Osteoblast (primary cell): ENCODE measurements around the gene ACOT8. TPM values are rescaled to one million over a fixed set of nuclear protein-coding genes. Genes with fewer than 3 reads are reported as not detected.
A peak's percentile ranks its signal among the peaks of the same experiment; 100 is the strongest.

Source experiments
- DNase-seq: peaks from one replicate; pipeline ENCODE4 v3.0.0; 2011; ENCODE audit warnings: low spot score, mixed read lengths; ENCODE audit not compliant: insufficient read length; ENCODE audit errors: missing footprints
- H2AFZ ChIP-seq: 2 replicates; pipeline ENCODE4 v1.6.0; 2011; ENCODE audit warnings: mild to moderate bottlenecking, low read length
- H3K27ac ChIP-seq: 2 replicates; pipeline ENCODE4 v1.5.1; 2011; ENCODE audit warnings: mild to moderate bottlenecking, low read depth, low read length, moderate library complexity
- H3K27me3 ChIP-seq: 2 replicates; pipeline ENCODE4 v1.6.0; 2012; ENCODE audit warnings: mild to moderate bottlenecking, control low read depth, inconsistent platforms, low read length, moderate library complexity; ENCODE audit not compliant: insufficient read depth
- H3K36me3 ChIP-seq: 2 replicates; pipeline ENCODE4 v1.5.1; 2011; ENCODE audit warnings: mild to moderate bottlenecking, low read length, control low read depth, moderate library complexity; ENCODE audit not compliant: insufficient read depth
- H3K4me1 ChIP-seq: 2 replicates; pipeline ENCODE4 v1.5.1; 2011; ENCODE audit warnings: mild to moderate bottlenecking, low read length, control low read depth, moderate library complexity; ENCODE audit not compliant: insufficient read depth
- H3K4me2 ChIP-seq: 2 replicates; pipeline ENCODE4 v1.6.0; 2011; ENCODE audit warnings: mild to moderate bottlenecking, low read length; ENCODE audit not compliant: insufficient read depth
- H3K4me3 ChIP-seq: fragments of 200-600 bp; sonication (generic); 3 replicates; pipeline ENCODE4 v1.5.1; 2012; ENCODE audit warnings: mild to moderate bottlenecking, low read length, inconsistent platforms; ENCODE audit not compliant: insufficient read depth
- H3K79me2 ChIP-seq: 2 replicates; pipeline ENCODE4 v1.6.0; 2012; ENCODE audit warnings: mild to moderate bottlenecking, low read length, control low read depth, inconsistent platforms; ENCODE audit not compliant: insufficient read depth
- H3K9me3 ChIP-seq: 2 replicates; pipeline ENCODE4 v1.5.1; 2011; ENCODE audit warnings: low read depth, low read length, control low read depth
- H4K20me1 ChIP-seq: 2 replicates; pipeline ENCODE4 v1.6.0; 2012; ENCODE audit warnings: mild to moderate bottlenecking, low read length, control low read depth; ENCODE audit not compliant: insufficient read depth
- total RNA-seq: library from RNA; depleted of rRNA; stranded (reverse); fragments of >200 nt; gene quantifications from 2 replicates; pipeline ENCODE4 v1.2.3, GENCODE V29; 2012
- TF ChIP-seq, protein P1 (sequence below): IDR thresholded peaks from 2 replicates; pipeline ENCODE4 v1.5.1; 2011; ENCODE audit warnings: mild to moderate bottlenecking, low read depth, low read length, moderate library complexity; ENCODE audit errors: extremely low read depth

The ACOT8 gene
- total RNA-seq = 29.8 and 31.8 TPM in 2 replicates

- H3K27ac ChIP-seq = peak within 1 kb of the TSS; percentile 63
- H3K9me3 ChIP-seq = no peaks in the 10 kb centered on the region
- DNase-seq = peak; percentile 100
- H3K4me1 ChIP-seq = peaks cover 27% of the 10 kb centered on the region
- H3K79me2 ChIP-seq = peaks cover 35% of the 10 kb centered on the region
- no peaks in the 10 kb centered on the region for H3K27me3 ChIP-seq
- TF ChIP-seq, protein P1, sequence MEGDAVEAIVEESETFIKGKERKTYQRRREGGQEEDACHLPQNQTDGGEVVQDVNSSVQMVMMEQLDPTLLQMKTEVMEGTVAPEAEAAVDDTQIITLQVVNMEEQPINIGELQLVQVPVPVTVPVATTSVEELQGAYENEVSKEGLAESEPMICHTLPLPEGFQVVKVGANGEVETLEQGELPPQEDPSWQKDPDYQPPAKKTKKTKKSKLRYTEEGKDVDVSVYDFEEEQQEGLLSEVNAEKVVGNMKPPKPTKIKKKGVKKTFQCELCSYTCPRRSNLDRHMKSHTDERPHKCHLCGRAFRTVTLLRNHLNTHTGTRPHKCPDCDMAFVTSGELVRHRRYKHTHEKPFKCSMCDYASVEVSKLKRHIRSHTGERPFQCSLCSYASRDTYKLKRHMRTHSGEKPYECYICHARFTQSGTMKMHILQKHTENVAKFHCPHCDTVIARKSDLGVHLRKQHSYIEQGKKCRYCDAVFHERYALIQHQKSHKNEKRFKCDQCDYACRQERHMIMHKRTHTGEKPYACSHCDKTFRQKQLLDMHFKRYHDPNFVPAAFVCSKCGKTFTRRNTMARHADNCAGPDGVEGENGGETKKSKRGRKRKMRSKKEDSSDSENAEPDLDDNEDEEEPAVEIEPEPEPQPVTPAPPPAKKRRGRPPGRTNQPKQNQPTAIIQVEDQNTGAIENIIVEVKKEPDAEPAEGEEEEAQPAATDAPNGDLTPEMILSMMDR = no peak
- H4K20me1 ChIP-seq = peaks cover 7% of the 10 kb centered on the region
- H3K4me2 ChIP-seq = peak within 1 kb of the TSS; percentile 99
- peak within 1 kb of the TSS; percentile 95 for H2AFZ ChIP-seq
- H3K4me3 ChIP-seq = peak within 1 kb of the TSS; percentile 86
- H3K36me3 ChIP-seq = peaks cover 8% of the 10 kb centered on the region
Measured at GRCh38 chr20:45857114-45857881, at the start of gene ACOT8, which contains the start of gene ZSWIM3. Gene ACOT8, minus strand, starts transcription at chr20:45857392. Its CDS starts 77 bp downstream, at chr20:45857315. Gene ZSWIM3, plus strand, starts transcription at chr20:45857614. Its CDS starts 212 bp downstream, at chr20:45857826.

GRCh38 chr20:45905505-45906079 lies 48.4 kb upstream of the ACOT8 start:
- TF ChIP-seq, protein P1 = no peak
- DNase-seq = peak; percentile 97
- Histone ChIP-seq H3K79me2 (no peaks in the 10 kb centered on the region), H3K9me3 (no peaks in the 10 kb centered on the region), H3K4me1 (peaks cover 11% of the 10 kb centered on the region), H3K36me3 (no peaks in the 10 kb centered on the region), H3K4me3 (no peak overlapping the region), H2AFZ (no peak overlapping the region), H3K27ac (peak overlapping the region; percentile 70), H3K27me3 (no peaks in the 10 kb centered on the region), H3K4me2 (no peak overlapping the region), H4K20me1 (no peaks in the 10 kb centered on the region)

- Histone ChIP-seq H3K79me2 (no peaks in the 10 kb centered on the region), H3K4me1 (peaks cover 11% of the 10 kb centered on the region), H3K27ac (peak overlapping the region; percentile 70), H4K20me1 (no peaks in the 10 kb centered on the region), H2AFZ (no peak overlapping the region), H3K4me2 (no peak overlapping the region), H3K36me3 (no peaks in the 10 kb centered on the region), H3K4me3 (no peak overlapping the region), H3K27me3 (no peaks in the 10 kb centered on the region), H3K9me3 (no peaks in the 10 kb centered on the region)
- TF ChIP-seq, protein P1 = no peak
- DNase-seq = peak; percentile 14
Measured at GRCh38 chr20:45904583-45905504, 47.7 kb upstream of the ACOT8 start.
